ENCODE measurements around the gene POM121C.
"Not testable (repeated sequence)": the region's sequence is repeated elsewhere in the genome, so short reads cannot be mapped to it uniquely, and the experiment has no call there.

DNA sequence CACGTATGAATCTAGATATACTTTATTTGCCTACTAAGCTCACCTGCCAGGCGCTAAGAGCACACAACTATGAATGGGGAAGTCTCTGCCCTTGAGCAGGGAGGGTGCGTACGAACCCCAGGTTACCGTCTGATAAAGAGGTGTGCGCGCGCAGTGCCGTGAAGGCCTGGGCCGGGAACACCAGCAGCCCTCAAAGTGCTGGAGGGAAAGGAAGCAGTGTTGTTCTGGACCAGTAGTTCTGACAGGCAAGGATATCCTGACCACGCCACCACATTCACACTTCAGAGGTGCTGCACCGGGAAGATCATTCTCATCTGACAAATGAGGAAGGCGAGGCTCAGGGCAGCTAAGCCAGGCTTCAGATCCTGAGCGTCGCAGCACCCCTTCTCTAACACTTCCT, 62.6 kb downstream of the POM121C start:
- TF ChIP-seq POLR2AphosphoS5 (IDR thresholded peaks at IDR 0.05; ENCODE audit: low read depth, low read length); SMC3 (IDR thresholded peaks at IDR 0.05; ENCODE audit: low read depth, low read length); GABPA (IDR thresholded peaks at IDR 0.05; ENCODE audit: low read depth); EP300 (IDR thresholded peaks at IDR 0.05; ENCODE audit: borderline replicate concordance in 1 of 2, low read depth in 1 of 2, low read length in 1 of 2); YY1 (IDR thresholded peaks at IDR 0.05; ENCODE audit: low read depth); JUND (IDR thresholded peaks at IDR 0.05); TCF12 (IDR thresholded peaks at IDR 0.05); RAD21 (IDR thresholded peaks at IDR 0.05; ENCODE audit: low read length); ELF1 (IDR thresholded peaks at IDR 0.05); EZH2phosphoT487 (IDR thresholded peaks at IDR 0.05; ENCODE audit: borderline replicate concordance, low read depth); TAF1 (IDR thresholded peaks at IDR 0.05; ENCODE audit: borderline replicate concordance, low read depth, low read length); FOSL2 (IDR thresholded peaks at IDR 0.05; ENCODE audit: borderline replicate concordance, low read depth): not testable (repeated sequence)
- TF ChIP-seq, protein P1, sequence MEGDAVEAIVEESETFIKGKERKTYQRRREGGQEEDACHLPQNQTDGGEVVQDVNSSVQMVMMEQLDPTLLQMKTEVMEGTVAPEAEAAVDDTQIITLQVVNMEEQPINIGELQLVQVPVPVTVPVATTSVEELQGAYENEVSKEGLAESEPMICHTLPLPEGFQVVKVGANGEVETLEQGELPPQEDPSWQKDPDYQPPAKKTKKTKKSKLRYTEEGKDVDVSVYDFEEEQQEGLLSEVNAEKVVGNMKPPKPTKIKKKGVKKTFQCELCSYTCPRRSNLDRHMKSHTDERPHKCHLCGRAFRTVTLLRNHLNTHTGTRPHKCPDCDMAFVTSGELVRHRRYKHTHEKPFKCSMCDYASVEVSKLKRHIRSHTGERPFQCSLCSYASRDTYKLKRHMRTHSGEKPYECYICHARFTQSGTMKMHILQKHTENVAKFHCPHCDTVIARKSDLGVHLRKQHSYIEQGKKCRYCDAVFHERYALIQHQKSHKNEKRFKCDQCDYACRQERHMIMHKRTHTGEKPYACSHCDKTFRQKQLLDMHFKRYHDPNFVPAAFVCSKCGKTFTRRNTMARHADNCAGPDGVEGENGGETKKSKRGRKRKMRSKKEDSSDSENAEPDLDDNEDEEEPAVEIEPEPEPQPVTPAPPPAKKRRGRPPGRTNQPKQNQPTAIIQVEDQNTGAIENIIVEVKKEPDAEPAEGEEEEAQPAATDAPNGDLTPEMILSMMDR (IDR thresholded peaks at IDR 0.05), result not testable (repeated sequence)
- TF ChIP-seq, protein P2, sequence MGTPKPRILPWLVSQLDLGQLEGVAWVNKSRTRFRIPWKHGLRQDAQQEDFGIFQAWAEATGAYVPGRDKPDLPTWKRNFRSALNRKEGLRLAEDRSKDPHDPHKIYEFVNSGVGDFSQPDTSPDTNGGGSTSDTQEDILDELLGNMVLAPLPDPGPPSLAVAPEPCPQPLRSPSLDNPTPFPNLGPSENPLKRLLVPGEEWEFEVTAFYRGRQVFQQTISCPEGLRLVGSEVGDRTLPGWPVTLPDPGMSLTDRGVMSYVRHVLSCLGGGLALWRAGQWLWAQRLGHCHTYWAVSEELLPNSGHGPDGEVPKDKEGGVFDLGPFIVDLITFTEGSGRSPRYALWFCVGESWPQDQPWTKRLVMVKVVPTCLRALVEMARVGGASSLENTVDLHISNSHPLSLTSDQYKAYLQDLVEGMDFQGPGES (IDR thresholded peaks at IDR 0.05; ENCODE audit: low read depth, low read length), result not testable (repeated sequence)
